ENCODE measurements around the gene MTR. TPM values are rescaled to one million over a fixed set of nuclear protein-coding genes. Genes with fewer than 3 reads are reported as not detected.

Gene MTR
- total and polyA plus RNA-seq, 9 of the 15 experiments (the other 6 are each of a cell fraction or from before 2014, with no cell fraction given) = 3.4 to 44.3 (median 20.3) TPM

DNA sequence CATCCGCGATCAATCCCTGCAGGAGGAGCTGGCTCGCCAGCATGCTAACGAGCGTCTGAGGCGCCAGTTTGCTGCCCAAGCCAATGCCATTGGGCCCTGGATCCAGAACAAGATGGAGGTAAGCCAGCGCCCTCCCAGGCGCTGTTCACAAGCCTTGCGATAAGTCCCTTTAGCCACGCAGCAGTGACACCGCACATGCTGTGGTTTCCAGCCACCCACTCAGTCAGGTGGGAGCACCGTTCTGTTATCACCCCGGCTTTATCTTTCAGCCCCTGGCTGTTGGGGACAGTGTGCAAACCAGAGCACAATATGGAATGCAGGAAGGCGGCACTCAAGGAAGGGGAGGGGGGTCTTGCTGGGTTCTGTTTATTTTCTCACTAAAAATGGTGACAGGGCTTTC is 41.1 kb upstream of the MTR start:
- POLR2A ChIA-PET = interaction anchor here (0.9 kb wide), 1 partner anchor 808 kb away, joined by 3 read pairs; no protein-coding TSS in a partner anchor
- Histone ChIP-seq H3K4me1 (replicated peaks in 1 of 2; ENCODE audit: control insufficient read depth in 2 of 2, insufficient read depth in 2 of 2, low read length in 2 of 2) (peaks cover 10 to 13% of the 10 kb centered on the region in 2 experiments), H4K20me1 (replicated peaks; ENCODE audit: control insufficient read depth, insufficient read depth, low read length) (no peaks in the 10 kb centered on the region), H3K36me3 (ENCODE audit: control insufficient read depth, insufficient read depth, low read length) (no peaks in the 10 kb centered on the region), H3K4me3 (no peak overlapping the region), H3K79me2 (ENCODE audit: control insufficient read depth, insufficient read depth, low read length) (no peaks in the 10 kb centered on the region), H2AFZ (ENCODE audit: low read depth, low read length) (peak overlapping the region; percentile 48), H3K27ac (ENCODE audit: extremely low read depth, low read depth, low read length) (no peak overlapping the region), H3K4me2 (ENCODE audit: insufficient read depth, low read length) (peak overlapping the region; percentile 40), H3K9me3 (replicated peaks; ENCODE audit: control insufficient read depth, insufficient read depth, low read depth, low read length) (no peaks in the 10 kb centered on the region), H3K9me1 (ENCODE audit: control insufficient read depth, insufficient read depth, low read length) (no peaks in the 10 kb centered on the region), H3K27me3 (ENCODE audit: control insufficient read depth in 2 of 2, insufficient read depth in 2 of 2, low read length in 2 of 2) (peaks cover 0 to 16% of the 10 kb centered on the region in 2 experiments; a peak in 3 of 5 replicates), H3K9ac (ENCODE audit: insufficient read depth in 1 of 2, low read depth in 2 of 2, low read length in 2 of 2) (peak overlapping the region in 1 of 2 experiments; percentile 57; a peak in 2 of 4 replicates)
- CTCF ChIA-PET (ENCODE audit: low intra/inter-chr PET ratio) = interaction anchor here (0.7 to 2.9 kb wide), 2 partner anchors 110 to 115 kb away, joined by 3 to 11 read pairs; no protein-coding TSS in a partner anchor
- WGBS (ENCODE audit: insufficient coverage, low coverage, missing lambda C conversion rate) = 32% methylated on average over 14 of the region's 14 CpGs
- no TSS peak for BruUV-seq (replicated peaks)
- ATAC-seq = peak; percentile 75
- peak; percentile 25 to 65 (median 42) for DNase-seq (ENCODE audit: extremely low read depth in 1 of 4, low spot score in 3 of 4)
- intact Hi-C loops (cut with micrococcal nuclease) (loop anchor here (2.0 to 10.0 kb wide), 6 partner anchors 203 to 809 kb away; partner anchors contain the start of gene RYR2), in situ Hi-C loops (cut with MboI) (no loop called here)
- FAIRE-seq = peak; percentile 26
- TF ChIP-seq IRF2 (CRISPR knock-in tag; IDR thresholded peaks at IDR 0.05) (no peak), PHF20 (IDR thresholded peaks at IDR 0.05; ENCODE audit: partially characterized antibody) (no peak), TCF3 (CRISPR knock-in tag; IDR thresholded peaks at IDR 0.05) (peak; percentile 20; the same call in 1 of the 2 replicates), KDM4B (IDR thresholded peaks at IDR 0.05; ENCODE audit: borderline replicate concordance in 2 of 2, low read depth in 1 of 2) (no peak), PURB (CRISPR knock-in tag; IDR thresholded peaks at IDR 0.05; ENCODE audit: low read depth) (no peak), ZNF785 (CRISPR knock-in tag; IDR thresholded peaks at IDR 0.05) (no peak), ZZZ3 (IDR thresholded peaks at IDR 0.05) (no peak), HCFC1 (IDR thresholded peaks at IDR 0.05; ENCODE audit: low read depth, low read length) (no peak), U2AF1 (optimal IDR thresholded peaks at IDR 0.05; ENCODE audit: low read depth, low read length) (no peak), SREBF1 (IDR thresholded peaks at IDR 0.05; ENCODE audit: borderline replicate concordance, low read depth, low read length) (no peak), ZSCAN32 (CRISPR knock-in tag; IDR thresholded peaks at IDR 0.05) (no peak), FOXJ2 (tag; IDR thresholded peaks at IDR 0.05) (no peak)
- TF ChIP-seq, protein P1, sequence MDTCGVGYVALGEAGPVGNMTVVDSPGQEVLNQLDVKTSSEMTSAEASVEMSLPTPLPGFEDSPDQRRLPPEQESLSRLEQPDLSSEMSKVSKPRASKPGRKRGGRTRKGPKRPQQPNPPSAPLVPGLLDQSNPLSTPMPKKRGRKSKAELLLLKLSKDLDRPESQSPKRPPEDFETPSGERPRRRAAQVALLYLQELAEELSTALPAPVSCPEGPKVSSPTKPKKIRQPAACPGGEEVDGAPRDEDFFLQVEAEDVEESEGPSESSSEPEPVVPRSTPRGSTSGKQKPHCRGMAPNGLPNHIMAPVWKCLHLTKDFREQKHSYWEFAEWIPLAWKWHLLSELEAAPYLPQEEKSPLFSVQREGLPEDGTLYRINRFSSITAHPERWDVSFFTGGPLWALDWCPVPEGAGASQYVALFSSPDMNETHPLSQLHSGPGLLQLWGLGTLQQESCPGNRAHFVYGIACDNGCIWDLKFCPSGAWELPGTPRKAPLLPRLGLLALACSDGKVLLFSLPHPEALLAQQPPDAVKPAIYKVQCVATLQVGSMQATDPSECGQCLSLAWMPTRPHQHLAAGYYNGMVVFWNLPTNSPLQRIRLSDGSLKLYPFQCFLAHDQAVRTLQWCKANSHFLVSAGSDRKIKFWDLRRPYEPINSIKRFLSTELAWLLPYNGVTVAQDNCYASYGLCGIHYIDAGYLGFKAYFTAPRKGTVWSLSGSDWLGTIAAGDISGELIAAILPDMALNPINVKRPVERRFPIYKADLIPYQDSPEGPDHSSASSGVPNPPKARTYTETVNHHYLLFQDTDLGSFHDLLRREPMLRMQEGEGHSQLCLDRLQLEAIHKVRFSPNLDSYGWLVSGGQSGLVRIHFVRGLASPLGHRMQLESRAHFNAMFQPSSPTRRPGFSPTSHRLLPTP (IDR thresholded peaks at IDR 0.05; ENCODE audit: borderline replicate concordance, extremely low read depth, insufficient read length) = no peak
- TF ChIP-seq, protein P2, sequence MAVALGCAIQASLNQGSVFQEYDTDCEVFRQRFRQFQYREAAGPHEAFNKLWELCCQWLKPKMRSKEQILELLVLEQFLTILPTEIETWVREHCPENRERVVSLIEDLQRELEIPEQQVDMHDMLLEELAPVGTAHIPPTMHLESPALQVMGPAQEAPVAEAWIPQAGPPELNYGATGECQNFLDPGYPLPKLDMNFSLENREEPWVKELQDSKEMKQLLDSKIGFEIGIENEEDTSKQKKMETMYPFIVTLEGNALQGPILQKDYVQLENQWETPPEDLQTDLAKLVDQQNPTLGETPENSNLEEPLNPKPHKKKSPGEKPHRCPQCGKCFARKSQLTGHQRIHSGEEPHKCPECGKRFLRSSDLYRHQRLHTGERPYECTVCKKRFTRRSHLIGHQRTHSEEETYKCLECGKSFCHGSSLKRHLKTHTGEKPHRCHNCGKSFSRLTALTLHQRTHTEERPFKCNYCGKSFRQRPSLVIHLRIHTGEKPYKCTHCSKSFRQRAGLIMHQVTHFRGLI (CRISPR knock-in tag; IDR thresholded peaks at IDR 0.05) = no peak
- TF ChIP-seq, protein P3, sequence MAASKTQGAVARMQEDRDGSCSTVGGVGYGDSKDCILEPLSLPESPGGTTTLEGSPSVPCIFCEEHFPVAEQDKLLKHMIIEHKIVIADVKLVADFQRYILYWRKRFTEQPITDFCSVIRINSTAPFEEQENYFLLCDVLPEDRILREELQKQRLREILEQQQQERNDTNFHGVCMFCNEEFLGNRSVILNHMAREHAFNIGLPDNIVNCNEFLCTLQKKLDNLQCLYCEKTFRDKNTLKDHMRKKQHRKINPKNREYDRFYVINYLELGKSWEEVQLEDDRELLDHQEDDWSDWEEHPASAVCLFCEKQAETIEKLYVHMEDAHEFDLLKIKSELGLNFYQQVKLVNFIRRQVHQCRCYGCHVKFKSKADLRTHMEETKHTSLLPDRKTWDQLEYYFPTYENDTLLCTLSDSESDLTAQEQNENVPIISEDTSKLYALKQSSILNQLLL (CRISPR knock-in tag; IDR thresholded peaks at IDR 0.05; ENCODE audit: borderline replicate concordance) = no peak

Data from K562 (cell line).